GM21717 (cell line): ENCODE results near the gene PGR.

Source experiments
- ATAC-seq: cut with Tn5 transposase; IDR thresholded peaks from one replicate; pipeline ENCODE4 v1.9.1; 2021; ENCODE audit warnings: mild to moderate bottlenecking, moderate library complexity; ENCODE audit not compliant: unreplicated experiment

Gene PGR

GRCh38 chr11:101011881-101012280, 117.7 kb downstream of the PGR start:
- no peak for ATAC-seq

GRCh38 chr11:101010899-101011298, 118.7 kb downstream of the PGR start:
- no peak for ATAC-seq

- ATAC-seq, result no peak
Measured at GRCh38 chr11:101009690-101010055, 119.9 kb downstream of the PGR start.

GRCh38 chr11:101008961-101009689, 120.5 kb downstream of the PGR start:
- ATAC-seq, result peak; percentile 60

GRCh38 chr11:101003468-101003867, 126.1 kb downstream of the PGR start:
- peak; percentile 67 for ATAC-seq

- no peak for ATAC-seq
Measured at GRCh38 chr11:100999756-101000155, 129.9 kb downstream of the PGR start.

GRCh38 chr11:100994966-100995365, 134.6 kb downstream of the PGR start:
- no peak for ATAC-seq

GRCh38 chr11:100991541-100991940, 138.1 kb downstream of the PGR start:
- ATAC-seq, result no peak

- ATAC-seq, result no peak
Measured at GRCh38 chr11:100990931-100991330, 138.7 kb downstream of the PGR start.

- ATAC-seq, result peak; percentile 79
Measured at GRCh38 chr11:100984668-100985067, 144.9 kb downstream of the PGR start.

GRCh38 chr11:100981196-100981824, 148.3 kb downstream of the PGR start:
- ATAC-seq, result no peak

GRCh38 chr11:100980156-100980555, 149.5 kb downstream of the PGR start:
- ATAC-seq, result no peak
